Right forelimb (tissue), 1 donor: ENCODE measurements around the gene ZNRF1.
"Not testable (repeated sequence)": the region's sequence is repeated elsewhere in the genome, so short reads cannot be mapped to it uniquely, and the experiment has no call there.

Experiments used
- DNase-seq: peaks from one replicate; pipeline ENCODE4 v3.0.0-alpha.2; 2018

ZNRF1 gene

DNA sequence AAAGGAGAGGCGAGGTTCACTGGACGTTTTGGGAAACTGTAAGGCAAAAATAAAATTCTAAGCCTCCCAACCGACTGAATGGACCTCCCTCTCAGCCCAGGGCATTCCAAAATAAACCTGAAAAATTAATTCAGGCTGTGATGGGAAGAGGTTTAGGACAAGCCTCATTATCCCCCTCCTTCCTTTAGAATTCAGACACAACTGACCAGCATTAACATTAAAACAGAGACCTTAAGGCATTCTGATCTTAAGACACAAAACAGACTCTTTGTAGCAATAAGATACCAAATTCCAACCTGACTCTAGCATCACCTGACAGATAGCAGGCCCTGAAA lies 118.1 kb downstream of the ZNRF1 start:
- DNase-seq, result no peak

DNA sequence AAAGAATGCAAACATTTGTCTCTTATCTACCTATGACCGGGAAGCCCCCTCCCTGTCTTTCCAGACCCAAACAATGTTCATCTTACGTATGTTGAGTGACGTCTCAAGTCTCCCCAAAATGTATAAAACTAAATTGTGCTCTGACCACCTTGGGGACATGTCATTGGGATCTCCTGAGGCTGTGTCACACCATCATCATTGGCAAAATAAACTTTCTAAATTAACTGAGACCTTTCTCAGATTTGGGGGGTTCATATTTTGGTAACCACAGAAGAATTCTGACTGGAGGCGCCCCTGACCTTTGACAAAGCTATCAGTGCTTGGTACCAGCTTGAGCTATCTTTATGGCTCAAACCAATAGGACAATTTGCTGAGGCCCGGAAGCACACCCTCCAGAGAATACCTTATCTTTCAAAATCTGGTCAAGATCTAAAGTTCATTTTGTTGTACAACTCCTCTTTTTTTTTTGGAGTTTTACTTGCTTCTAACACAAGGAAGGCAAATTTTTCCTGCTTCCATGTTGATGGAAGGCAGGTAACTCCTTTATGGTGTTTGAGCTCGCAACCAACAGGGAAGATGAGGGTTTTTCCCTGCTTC lies 120.2 kb downstream of the ZNRF1 start:
- DNase-seq, result no peak

DNA sequence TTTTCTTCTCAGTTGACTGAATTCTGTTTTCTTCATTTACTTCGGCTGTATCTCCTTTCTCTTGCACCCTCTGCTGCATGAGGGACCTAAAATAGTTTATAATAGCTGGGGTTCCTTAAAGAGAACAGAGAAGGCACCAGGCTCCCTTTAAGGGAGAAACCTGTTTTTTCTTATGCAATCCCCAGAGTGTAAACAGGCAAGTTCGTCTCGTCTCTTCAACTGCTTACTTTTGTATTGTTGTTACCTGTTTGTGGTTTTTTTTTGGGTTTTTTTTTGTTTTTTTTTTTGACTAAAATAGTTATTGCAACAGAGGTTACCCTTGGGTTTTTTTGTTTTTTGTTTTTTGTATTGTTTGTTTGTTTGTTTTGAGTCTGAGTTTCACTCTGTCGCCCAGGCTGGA lies 121.4 kb downstream of the ZNRF1 start:
- DNase-seq, result no peak

DNA sequence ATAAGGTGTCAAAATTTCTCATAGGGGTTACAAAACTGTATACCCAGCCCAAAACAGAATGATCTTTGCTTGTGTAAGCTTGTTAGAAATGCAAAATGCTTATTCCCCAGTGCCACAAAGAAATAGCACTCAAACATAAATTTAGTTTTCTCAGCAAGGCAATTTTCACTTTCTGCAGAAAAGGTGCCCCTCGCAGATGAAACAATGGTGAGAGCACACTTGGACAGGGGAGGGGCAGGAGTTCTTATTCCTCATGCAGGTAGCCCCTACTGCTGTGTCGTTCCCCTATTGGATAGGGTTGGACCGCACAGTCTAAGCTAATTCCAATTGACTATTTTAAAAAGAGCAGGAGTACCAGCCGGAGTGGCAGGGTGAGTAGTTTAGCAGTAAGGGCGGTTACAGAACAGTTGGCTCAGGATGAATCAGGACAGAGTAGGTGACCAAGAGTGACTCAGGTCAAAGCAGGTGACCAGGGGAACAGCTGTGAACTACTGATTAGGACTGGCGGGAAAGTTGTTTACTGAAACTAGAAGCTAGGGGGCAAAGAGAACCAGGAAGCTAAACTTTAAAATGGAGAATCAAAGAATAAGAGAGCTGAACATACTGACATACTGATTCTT lies 123.2 kb downstream of the ZNRF1 start:
- DNase-seq, result no peak

DNA sequence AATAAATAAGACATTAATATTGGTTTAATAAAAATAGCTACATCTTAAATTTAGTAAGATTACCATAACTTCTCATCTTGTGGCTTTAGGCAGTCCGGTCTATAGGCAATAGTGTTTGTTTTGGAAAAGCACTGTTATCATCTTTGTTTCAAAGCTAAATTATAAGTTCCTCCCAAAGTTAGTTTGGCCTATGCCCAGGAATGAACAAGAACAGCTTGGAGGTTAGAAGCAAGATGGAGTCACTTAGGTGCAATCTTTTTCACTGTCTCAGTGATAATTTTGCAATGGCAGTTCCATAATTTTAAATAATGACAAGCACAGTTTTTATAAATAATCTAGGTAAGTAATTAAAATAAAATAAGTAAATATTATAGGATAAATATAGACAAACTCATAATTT lies 123.8 kb downstream of the ZNRF1 start:
- no peak for DNase-seq

DNA sequence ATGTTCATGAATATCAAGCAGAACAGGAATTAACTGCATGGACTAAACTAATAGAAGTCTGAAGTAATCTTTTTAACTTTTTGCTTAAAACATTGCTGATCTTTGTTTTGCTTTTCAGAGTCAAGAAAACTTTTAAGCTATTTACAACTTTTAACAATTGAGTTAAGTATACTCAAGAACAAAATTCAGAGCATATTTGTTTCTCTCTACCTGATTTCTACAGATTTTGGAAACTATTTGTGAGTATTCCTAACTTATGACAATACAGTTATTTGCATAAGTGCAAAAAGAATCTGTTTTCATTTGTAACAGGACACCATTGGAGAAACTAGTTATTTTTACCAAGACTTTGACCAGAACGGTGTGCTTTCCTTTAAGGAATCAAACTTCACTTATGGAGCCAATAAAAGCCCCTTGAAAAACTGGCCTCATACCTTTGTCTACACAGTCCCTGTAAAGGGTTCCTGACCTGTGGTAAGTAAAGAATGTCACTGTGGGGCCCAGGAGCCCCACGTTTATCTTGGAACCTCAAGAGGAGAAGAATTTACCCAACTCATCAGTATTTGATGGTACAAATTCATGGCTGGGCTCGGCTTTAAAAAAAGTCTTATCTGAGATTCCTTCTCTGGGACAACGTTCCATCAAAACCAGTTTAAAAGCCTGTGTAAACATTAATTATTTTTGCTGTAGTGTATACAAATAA lies 129.0 kb downstream of the ZNRF1 start:
- DNase-seq, result no peak

DNA sequence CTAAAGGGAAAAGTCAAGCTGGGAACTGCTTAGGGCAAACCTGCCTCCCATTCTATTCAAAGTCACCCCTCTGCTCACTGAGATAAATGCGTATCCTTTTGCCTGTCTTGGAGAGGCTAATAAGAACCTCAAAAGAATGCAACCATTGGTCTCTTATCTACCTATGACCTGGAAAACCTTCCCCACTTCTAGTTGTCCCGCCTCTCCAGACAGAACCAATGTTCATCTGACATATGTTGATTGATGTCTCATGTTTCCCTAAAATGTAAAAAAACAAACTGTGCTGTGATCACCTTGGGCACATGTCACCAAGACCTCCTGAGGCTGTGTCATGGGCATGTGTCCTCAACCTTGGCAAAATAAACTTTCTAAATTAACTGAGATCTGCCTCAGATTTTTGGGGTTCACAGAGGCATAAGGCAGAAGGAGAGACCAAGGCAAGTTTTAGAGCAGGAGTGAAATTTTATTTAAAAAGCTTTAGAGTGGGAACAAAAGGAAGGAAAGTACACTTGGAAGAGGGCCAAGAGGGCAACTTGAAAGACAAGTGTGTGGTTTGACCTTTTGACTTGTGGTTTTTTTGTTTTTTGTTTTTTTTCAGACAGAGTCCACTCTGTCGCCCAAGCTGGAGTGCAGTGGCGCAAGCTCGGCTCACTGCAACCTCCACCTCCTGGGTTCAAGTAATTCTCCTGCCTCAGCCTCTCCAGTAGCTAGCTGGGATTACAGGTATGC lies 130.8 kb downstream of the ZNRF1 start:
- not testable (repeated sequence) for DNase-seq

DNA sequence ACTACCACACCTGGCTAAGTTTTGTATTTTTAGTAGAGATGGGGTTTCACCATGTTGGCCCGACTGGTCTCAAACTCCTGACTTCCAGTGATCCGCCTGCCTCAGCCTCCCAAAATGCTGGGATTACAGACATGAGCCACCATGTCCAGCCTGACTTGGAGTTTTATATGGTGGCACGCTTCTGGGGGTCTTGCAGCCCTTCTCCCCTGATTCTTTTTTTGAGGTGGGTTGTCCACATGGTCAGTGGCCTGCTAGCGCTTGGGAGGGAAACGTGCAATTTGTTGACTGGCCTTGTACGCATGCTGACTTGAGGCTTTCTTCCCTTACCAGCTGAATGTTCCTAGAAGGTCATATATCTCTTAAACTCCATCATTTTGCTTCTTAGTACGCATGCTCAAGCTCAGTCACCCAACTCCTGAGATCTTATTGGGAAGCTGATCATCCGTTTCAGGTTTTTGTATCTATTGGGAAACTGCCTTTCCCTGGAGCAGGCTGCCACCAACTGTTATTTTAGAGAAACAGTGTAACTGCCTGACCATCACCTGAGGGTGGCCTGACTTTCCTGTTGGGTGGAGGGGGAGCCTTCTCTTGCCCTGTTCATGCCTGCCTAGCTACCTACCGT lies 131.4 kb downstream of the ZNRF1 start:
- DNase-seq, result no peak

DNA sequence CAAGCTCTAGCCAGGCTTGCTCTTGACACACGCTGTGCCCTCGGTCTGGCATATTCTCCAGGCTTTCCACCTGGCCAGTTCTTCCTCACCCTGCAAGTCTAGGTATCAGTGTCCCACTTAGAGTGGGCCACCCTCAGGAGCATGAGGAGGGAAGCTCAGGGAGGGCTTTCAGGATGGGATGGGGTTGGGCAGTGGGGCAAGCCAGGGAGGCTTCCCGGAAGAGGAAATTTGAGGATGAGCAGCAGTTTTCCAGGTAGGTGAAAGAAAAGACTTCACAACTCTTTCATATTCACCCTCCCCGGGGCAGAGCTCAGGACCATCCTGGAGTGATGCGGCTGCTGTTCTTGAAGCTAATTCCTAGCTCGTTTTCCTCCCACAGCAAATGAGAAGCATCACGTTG lies 132.3 kb downstream of the ZNRF1 start:
- DNase-seq, result no peak

DNA sequence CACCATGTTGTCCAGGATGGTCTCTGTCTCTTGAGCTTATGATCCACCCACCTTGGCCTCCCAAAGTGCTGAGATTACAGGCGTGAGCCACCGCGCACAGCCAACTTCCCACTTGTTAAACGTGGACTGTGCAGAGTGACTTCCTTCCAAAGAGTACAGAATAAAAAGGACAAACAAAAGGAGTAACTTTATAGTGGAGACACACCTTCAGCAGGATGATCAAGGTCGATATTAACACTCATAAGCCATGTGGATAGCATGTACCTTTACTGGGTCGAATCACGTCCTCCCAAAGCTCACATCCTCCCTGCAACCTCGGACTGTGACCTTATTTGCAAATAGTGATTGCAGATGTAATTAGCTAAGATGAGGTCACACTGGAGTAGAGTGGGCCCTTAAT lies 139.4 kb downstream of the ZNRF1 start:
- DNase-seq, result no peak

DNA sequence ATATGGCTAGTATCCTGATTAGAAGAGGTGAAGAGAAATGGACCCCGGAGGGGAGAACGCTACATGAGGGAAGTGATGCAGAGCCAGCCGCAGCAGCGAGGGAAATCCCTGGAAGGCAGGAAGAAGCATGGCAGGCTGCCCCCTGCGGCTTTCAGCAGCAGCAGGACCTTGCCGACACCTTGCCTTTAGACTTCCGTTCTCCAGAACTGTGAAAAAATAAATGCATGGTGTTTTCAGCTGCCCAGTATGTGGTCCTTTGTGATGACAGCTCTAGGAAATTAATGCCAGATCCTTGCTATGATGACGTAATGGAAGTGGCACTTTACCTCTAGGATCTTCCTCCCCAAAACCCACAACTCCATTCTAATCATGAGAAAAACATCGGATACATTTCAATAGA lies 139.8 kb downstream of the ZNRF1 start:
- no peak for DNase-seq

DNA sequence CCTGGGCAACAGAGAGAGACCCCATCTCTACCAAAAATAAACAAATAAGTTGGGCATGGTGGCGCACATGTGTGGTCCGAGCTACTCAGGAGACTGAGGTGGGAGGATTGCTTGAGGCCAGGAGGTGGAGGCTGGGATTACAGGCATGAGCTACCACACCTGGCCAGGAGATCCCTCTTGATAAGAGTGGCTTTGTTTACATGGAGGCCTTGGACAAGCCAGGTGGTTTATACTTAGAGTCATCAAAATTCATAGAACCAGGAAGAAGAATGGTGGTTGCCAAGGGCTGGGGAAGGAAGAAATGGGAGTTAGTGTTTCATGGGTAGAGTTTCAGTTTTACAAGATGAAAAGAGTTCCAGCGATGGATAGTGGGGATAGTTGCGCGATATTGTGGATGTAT lies 140.7 kb downstream of the ZNRF1 start:
- no peak for DNase-seq

DNA sequence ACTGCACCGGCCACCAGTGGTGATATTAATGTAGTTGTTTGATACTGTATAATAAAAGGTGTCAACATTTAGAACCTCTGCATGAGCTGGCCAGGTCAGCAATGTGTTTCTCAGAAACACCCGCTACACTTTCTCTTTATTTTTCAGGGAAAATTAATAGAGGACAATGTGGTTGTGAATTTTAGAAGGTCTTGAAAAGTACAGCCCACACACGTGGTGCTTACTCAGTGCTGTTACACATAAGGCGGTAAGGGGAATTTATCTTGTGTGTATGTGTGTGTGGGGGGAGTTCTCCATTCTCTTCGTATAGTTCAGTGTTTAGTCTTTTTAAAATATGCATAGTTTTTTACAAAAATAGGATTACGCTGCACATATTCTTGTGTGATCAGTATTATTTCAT lies 145.1 kb downstream of the ZNRF1 start:
- no peak for DNase-seq

DNA sequence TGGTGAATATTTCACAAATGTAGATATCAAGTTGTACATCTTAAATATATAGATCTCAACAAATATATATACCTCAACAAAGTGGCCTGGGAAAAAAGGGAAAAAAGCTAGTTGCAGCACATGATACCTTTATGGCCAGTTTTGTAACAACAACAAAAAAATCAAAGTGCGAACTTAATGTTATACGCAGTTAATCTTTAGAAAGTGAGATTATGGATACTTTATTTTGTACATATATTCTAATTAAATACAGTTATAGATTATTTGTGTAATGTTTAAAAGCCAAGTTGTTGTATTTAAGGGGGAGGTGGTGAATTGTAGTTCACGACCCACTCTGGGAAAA lies 149.1 kb downstream of the ZNRF1 start:
- no peak for DNase-seq

DNA sequence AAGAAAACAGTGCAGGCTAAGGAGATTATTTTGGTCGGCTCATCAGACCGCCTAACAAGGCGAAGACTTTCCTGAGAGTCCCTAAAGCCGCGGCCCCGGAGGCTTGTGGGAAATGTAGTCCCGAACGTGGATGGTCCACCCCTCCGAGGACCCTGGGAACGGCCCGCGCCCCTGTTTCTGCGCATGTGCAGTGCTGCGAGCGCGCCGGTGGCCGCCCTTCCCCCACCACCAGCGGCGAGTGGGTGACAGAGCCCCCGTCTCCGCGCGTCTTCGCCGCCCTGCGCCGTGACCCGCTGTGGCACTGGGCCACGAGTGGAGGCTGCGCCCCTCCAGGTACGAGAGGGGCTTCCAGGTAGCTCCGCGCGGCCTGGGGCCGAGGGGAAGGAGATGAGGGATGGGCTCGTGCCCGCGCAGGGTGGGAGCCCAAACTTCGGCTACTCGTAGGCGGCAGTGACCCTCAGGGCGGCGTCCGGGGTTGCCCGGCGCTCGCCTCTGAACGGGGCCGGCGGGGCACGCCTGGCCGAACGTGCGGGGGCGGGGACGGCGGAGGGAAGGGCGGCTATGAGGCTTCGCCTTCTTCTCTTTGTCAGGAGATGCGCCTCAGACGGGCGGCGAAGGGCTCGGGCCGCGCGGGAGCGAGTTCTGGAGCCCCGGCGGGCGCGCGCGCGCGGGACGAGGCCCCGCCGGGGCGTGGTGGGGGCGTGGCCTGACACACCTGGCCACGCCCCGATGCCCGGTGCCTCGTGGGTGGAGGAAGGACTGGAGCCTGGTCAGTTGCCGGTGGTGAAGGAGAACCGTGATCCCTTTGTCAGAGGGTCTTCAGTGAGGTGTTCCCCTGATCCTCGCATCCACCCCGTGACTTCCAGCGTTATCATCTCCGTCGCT lies 149.7 kb downstream of the ZNRF1 start, which contains the start of gene ZFP1:
TSS of gene ZFP1 (plus strand) at position 214 of the 885 bp plus-strand sequence. CDS start 4,428 bp downstream, outside the sequence.
- peak; percentile 97 for DNase-seq

DNA sequence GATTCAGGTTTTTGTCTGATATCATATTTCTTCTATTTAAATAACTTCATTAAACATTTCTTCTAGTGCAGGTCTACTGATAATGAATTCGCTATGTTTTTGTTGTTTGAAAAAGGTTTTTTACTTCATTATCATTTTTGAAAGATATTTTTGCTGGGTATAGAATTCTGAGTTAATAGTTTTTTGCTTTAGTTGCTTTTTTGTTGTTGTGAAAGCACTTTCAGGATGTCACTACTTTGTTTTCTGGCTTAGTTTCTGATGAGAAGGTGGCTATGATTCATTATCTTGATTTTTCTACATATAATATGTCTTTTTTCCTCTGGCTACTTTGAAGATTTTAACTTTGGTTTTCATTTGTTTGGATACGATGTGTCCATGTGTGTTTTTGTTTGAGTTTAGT lies 153.0 kb downstream of the ZNRF1 start:
- DNase-seq, result no peak

DNA sequence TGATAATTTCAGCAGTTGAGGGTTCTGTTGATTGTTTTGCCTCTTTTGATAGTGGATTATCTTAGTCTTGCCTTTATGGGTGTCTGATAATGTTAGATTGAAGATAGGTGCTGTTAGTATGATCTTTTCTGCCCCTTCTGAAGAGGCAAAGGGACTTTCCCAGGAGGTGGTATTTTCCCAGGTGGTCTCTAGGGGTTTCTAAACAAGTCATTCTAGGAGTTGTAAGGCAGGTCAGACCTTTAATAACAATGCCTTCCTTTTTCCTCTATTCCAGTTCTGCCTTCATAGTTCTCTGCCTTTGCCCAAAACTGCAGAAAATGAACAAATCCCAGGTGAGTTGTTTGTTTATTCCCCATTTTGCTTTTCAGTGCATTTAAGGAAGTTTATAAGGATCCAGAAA lies 153.8 kb downstream of the ZNRF1 start:
- DNase-seq, result no peak

DNA sequence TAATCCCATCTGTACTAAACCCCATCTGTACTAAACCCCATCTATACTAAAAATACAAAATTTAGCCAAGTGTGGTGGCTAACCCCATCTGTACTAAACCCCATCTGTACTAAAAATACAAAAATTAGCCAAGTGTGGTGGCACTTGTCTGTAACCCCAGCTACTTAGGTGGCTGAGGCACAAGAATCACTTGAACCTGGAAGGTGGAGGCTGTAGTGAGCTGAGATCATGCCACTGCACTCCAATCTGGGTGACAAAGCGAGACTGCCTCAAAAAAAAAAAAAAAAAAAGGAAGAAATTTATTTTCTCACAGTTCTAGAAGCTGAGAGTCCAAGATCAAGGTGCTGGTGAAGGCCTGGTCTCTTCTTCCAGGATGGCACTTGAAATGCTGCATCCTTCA lies 161.6 kb downstream of the ZNRF1 start:
- no peak for DNase-seq
